Fibroblast of mammary gland (primary cell): ENCODE results near the gene C5orf47.

Experiments used
- DNase-seq: peaks from one replicate; pipeline ENCODE4 v3.0.0-alpha.2; 2010; ENCODE audit warnings: low read depth
- H3K4me3 ChIP-seq: 2 replicates; pipeline ENCODE4 v1.5.1; 2011; ENCODE audit warnings: low read depth, mild to moderate bottlenecking, low read length, moderate library complexity; ENCODE audit not compliant: control insufficient read depth
- TF ChIP-seq, protein P1 (sequence below): conservative IDR thresholded peaks from 2 replicates; pipeline ENCODE4 v1.5.1; 2011; ENCODE audit warnings: low read depth, low read length, inconsistent platforms; ENCODE audit not compliant: control insufficient read depth, insufficient read depth

Gene C5orf47

DNA sequence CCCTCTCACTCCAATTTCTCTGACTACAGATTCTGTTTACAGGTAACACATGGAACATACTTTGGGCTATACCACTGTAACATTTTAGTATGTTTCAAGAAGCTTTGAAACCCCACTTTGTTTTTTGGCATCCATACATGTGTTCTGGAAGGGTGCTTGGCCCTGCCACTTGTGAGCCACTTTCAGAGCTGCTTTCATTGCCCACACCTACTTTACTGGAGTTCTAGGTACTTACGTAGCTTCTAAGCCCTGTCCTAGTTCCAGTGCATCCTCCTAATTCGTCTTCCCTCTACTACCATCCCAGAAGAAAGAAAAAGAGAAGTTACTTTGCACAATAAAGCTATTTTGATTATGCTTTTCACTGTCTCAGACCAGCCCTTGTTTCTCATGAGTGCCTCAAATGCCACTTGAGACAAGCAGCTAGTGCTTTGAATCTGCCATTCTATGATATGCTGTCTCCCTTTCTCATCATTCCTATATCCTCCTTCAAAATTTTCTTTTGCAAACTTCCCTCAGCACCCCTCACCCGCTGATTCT is 26.5 kb upstream of the C5orf47 start:
- DNase-seq, result no peak
- no peak overlapping the region for H3K4me3 ChIP-seq
- TF ChIP-seq, protein P1, sequence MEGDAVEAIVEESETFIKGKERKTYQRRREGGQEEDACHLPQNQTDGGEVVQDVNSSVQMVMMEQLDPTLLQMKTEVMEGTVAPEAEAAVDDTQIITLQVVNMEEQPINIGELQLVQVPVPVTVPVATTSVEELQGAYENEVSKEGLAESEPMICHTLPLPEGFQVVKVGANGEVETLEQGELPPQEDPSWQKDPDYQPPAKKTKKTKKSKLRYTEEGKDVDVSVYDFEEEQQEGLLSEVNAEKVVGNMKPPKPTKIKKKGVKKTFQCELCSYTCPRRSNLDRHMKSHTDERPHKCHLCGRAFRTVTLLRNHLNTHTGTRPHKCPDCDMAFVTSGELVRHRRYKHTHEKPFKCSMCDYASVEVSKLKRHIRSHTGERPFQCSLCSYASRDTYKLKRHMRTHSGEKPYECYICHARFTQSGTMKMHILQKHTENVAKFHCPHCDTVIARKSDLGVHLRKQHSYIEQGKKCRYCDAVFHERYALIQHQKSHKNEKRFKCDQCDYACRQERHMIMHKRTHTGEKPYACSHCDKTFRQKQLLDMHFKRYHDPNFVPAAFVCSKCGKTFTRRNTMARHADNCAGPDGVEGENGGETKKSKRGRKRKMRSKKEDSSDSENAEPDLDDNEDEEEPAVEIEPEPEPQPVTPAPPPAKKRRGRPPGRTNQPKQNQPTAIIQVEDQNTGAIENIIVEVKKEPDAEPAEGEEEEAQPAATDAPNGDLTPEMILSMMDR, result no peak

DNA sequence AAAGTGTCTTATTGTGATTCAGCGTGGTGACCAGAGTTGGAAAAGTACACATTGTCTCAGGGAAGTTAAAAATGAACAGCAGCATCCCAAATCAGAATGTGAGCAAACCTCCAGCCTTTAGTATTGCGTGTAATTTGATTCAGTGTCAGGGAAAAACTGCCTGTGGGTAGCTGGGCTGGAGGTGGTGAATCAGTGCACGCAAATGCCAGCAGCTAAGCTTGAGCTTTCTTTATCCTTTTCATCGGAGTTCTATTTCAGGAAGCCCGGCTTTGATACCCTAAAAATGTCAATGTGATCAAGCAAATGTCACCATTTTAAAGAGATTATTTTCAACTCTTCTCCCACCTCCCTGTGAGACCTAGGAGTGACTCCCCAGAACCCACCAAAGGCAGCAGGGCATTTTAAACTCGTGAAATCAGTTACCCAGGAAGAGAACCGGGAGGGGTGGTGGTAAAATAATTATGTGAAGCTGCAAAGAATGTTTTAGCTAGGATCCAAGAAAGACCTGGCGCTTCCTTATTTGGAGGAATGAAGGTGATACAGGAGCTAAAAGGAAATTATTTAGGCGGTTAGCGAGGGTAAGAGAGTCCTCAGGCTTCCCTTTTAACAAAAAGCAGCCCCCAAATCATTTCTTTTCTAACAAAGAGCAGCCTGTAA is 25.7 kb upstream of the C5orf47 start:
- DNase-seq, result peak; percentile 54
- H3K4me3 ChIP-seq, result no peak overlapping the region
- TF ChIP-seq, protein P1, result no peak

DNA sequence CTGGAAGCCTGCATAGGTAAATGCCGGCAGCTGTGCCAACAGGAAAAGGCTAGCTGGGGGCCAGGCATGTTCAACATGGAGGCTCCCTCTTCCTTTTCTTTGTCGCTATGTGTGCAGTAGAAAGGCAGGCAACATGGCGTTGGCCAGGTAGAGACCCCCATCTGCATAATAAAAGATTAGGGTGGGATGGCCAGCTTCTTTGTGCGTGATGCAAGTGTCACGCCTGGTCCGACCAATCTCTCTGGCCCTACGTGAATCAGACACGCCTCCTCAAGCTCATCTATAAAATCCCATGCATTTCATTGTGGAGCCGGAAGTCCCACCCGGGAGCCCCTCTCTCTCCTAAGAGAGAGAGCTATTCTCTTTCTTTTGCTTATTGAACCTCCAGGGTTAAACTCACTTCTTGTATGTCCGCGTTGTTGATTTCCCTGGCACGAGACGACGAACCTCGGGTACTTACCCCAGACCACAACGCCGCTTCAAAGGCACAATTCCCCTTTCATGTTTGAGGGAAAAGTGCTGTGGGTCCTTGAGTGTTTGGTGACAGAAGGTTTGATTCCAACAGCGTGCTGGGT is 25.0 kb upstream of the C5orf47 start:
- H3K4me3 ChIP-seq, result peak overlapping the region; percentile 12
- TF ChIP-seq, protein P1, result no peak
- DNase-seq, result no peak

DNA sequence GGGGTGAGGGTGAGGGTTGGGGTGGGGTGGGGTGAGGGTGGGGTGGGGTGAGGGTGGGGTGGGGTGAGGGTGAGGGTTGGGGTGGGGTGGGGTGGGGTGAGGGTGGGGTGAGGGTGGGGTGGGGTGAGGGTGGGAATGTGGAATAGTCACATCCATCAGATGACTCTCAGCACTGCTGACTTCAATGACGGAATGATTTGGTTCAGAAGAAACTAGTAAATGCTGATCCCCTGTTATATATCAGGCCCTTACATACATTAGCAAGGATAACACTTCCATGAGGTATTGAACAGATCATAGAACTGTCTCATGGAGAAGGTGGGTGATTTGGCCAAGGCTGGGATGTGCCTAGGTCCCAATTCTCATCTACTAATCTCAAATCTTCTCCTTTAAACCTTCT is 24.5 kb upstream of the C5orf47 start:
- TF ChIP-seq, protein P1, result no peak

DNA sequence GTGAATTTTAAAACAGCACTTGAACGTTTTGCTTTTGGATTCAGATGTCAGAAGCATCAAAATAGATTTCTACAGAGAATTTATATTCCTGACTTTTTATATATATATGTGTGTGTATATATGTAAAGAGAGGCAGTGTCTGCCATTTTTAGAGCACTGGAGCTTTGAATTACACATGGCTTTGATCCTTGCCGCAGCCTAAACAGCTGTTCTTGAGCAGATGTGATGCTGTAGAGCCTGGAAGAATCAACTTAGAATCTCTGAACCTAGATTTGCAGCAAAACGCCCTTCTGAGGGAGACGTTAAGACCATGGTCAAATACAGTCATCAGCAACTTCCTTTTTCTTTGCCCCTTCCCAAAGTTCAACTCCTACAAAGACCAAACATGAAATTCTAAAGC is 21.7 kb upstream of the C5orf47 start:
- TF ChIP-seq, protein P1, result no peak
- DNase-seq, result no peak
- H3K4me3 ChIP-seq, result no peak overlapping the region

More for the DNA sequence above, 24.5 kb upstream of the C5orf47 start:
- H3K4me3 ChIP-seq, result no peak overlapping the region
- no peak for DNase-seq

DNA sequence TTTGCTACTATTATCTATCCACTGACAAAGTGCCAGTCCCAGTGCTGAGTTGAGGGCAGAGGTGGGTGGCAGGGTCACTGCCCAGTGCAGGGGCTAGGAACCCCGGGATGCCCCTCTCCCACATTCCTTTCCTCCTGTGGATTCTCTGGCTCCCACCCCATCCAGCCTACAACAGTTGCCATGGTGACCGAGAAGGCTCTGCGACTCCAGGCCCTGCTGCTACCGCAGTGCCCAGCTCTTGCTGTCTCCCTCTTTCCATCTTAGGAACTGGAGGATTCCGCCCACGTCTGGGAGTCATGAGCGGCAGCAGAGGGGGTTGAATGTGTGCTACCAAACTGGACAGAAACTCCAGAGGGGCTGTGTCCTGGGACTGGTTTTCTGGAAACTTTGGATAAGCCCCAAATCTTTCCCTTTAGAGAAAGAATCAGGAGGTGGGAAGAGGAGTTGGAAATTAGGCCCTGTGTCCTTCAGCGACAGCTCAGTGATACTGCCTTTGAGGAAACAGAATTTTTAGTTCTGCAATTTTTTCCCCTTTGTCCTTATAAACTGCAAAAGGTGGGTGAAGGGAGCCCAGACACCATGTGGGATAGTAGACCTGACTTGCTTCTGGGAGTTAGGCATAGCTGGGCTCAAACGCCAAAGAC is 20.7 kb upstream of the C5orf47 start:
- DNase-seq, result no peak
- TF ChIP-seq, protein P1, result no peak
- no peak overlapping the region for H3K4me3 ChIP-seq
